KMS-11 (cell line): Measurements from ENCODE around the gene DNMT1.
A peak's percentile ranks its signal among the peaks of the same experiment; 100 is the strongest.

Source experiments
- H2AFZ ChIP-seq: fragments of 200-600 bp; sonication (generic); 2 replicates; pipeline ENCODE4 v1.6.1; 2016; ENCODE audit warnings: antibody characterized with exemption, mixed run types, low read depth
- H3K27ac ChIP-seq: fragments of 200-600 bp; sonication (generic); 2 replicates; pipeline ENCODE4 v1.6.1; 2016; ENCODE audit warnings: mild to moderate bottlenecking, mixed run types
- H3K27me3 ChIP-seq: fragments of 200-600 bp; sonication (generic); 2 replicates; pipeline ENCODE4 v1.6.1; 2017; ENCODE audit warnings: mild to moderate bottlenecking, low read depth, mixed run types, moderate library complexity; ENCODE audit not compliant: insufficient read depth
- H3K36me3 ChIP-seq: fragments of 200-600 bp; sonication (generic); 2 replicates; pipeline ENCODE4 v1.6.1; 2017; ENCODE audit warnings: mild to moderate bottlenecking, mixed run types; ENCODE audit not compliant: insufficient read depth
- H3K4me1 ChIP-seq: fragments of 200-600 bp; sonication (generic); 2 replicates; pipeline ENCODE4 v1.6.1; 2016; ENCODE audit warnings: mild to moderate bottlenecking, low read depth, mixed run types; ENCODE audit not compliant: poor library complexity, severe bottlenecking
- H3K4me2 ChIP-seq: fragments of 200-600 bp; sonication (generic); 2 replicates; pipeline ENCODE4 v1.7.0; 2016; ENCODE audit warnings: mild to moderate bottlenecking, mixed run types
- H3K4me3 ChIP-seq: fragments of 200-600 bp; sonication (generic); IDR thresholded peaks from 2 replicates; pipeline ENCODE4 v1.6.1; 2017; ENCODE audit warnings: low read depth, low read length, mixed read lengths; ENCODE audit not compliant: insufficient read depth
- H3K79me2 ChIP-seq: fragments of 200-600 bp; sonication (generic); 2 replicates; pipeline ENCODE4 v1.6.1; 2016; ENCODE audit warnings: low read depth, mixed run types; ENCODE audit not compliant: insufficient read depth
- H3K9ac ChIP-seq: fragments of 200-600 bp; sonication (generic); 2 replicates; pipeline ENCODE4 v1.6.1; 2016; ENCODE audit warnings: mild to moderate bottlenecking, mixed run types
- H4K20me1 ChIP-seq: fragments of 200-600 bp; sonication (generic); 2 replicates; pipeline ENCODE4 v1.6.1; 2016; ENCODE audit warnings: mild to moderate bottlenecking, mixed run types; ENCODE audit not compliant: insufficient read depth
- TF ChIP-seq, protein P1 (sequence below): fragments of 200-600 bp; sonication (generic); conservative IDR thresholded peaks from 2 replicates; pipeline ENCODE4 v1.6.1; 2017; ENCODE audit warnings: low read depth, mild to moderate bottlenecking, antibody characterized with exemption, low read length, moderate library complexity, mixed read lengths

DNMT1 gene

GRCh38 chr19:10095948-10096614 is 98.7 kb downstream of the DNMT1 start:
- Histone ChIP-seq H3K79me2 (no peaks in the 10 kb centered on the region), H3K27ac (no peak overlapping the region), H4K20me1 (no peaks in the 10 kb centered on the region), H3K4me1 (peaks cover 22% of the 10 kb centered on the region), H3K4me2 (peak overlapping the region; percentile 88), H2AFZ (peak overlapping the region; percentile 95), H3K36me3 (no peaks in the 10 kb centered on the region), H3K4me3 (no peak overlapping the region), H3K9ac (peak overlapping the region; percentile 22; the same call in 1 of the 2 replicates), H3K27me3 (no peaks in the 10 kb centered on the region)
- TF ChIP-seq, protein P1, sequence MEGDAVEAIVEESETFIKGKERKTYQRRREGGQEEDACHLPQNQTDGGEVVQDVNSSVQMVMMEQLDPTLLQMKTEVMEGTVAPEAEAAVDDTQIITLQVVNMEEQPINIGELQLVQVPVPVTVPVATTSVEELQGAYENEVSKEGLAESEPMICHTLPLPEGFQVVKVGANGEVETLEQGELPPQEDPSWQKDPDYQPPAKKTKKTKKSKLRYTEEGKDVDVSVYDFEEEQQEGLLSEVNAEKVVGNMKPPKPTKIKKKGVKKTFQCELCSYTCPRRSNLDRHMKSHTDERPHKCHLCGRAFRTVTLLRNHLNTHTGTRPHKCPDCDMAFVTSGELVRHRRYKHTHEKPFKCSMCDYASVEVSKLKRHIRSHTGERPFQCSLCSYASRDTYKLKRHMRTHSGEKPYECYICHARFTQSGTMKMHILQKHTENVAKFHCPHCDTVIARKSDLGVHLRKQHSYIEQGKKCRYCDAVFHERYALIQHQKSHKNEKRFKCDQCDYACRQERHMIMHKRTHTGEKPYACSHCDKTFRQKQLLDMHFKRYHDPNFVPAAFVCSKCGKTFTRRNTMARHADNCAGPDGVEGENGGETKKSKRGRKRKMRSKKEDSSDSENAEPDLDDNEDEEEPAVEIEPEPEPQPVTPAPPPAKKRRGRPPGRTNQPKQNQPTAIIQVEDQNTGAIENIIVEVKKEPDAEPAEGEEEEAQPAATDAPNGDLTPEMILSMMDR = no peak

DNA sequence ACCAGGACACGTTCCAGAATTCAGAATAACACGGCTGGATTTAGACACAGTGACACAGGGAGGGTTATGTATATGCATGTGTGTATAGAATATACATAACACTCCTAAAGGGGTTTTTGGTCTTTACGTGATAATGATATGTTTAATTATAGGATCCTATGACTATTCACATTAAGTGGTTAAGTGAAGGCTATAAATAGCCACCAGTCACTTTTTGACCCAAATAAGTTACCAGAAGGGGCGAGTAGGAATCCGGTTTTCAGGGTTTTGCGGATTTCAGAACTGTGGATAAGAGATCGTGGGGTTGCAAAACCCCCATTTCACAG is 99.2 kb downstream of the DNMT1 start:
- TF ChIP-seq, protein P1 = no peak
- peaks cover 22% of the 10 kb centered on the region for H3K4me1 ChIP-seq
- H3K27ac ChIP-seq = no peak overlapping the region
- no peaks in the 10 kb centered on the region for H4K20me1 ChIP-seq
- no peaks in the 10 kb centered on the region for H3K36me3 ChIP-seq
- peak overlapping the region; percentile 67; the same call in 1 of the 2 replicates for H2AFZ ChIP-seq
- H3K9ac ChIP-seq = no peak overlapping the region
- H3K4me2 ChIP-seq = peak overlapping the region; percentile 88
- H3K79me2 ChIP-seq = no peaks in the 10 kb centered on the region
- H3K4me3 ChIP-seq = no peak overlapping the region
- no peaks in the 10 kb centered on the region for H3K27me3 ChIP-seq

GRCh38 chr19:10093295-10094186 is 101.2 kb downstream of the DNMT1 start:
- H3K36me3 ChIP-seq = no peaks in the 10 kb centered on the region

GRCh38 chr19:10092648-10093294 is 102.0 kb downstream of the DNMT1 start:
- Histone ChIP-seq H3K27ac (no peak overlapping the region), H4K20me1 (no peaks in the 10 kb centered on the region), H3K4me2 (no peak overlapping the region), H3K79me2 (no peaks in the 10 kb centered on the region), H3K4me1 (peaks cover 11% of the 10 kb centered on the region), H3K36me3 (no peaks in the 10 kb centered on the region), H3K4me3 (no peak overlapping the region), H2AFZ (no peak overlapping the region), H3K27me3 (no peaks in the 10 kb centered on the region), H3K9ac (no peak overlapping the region)
- TF ChIP-seq, protein P1 = no peak

More at GRCh38 chr19:10093295-10094186, 101.2 kb downstream of the DNMT1 start:
- no peak overlapping the region for H3K4me2 ChIP-seq
- H3K27ac ChIP-seq = no peak overlapping the region
- H2AFZ ChIP-seq = no peak overlapping the region
- no peaks in the 10 kb centered on the region for H3K79me2 ChIP-seq
- H3K9ac ChIP-seq = no peak overlapping the region
- H3K4me3 ChIP-seq = no peak overlapping the region
- H3K4me1 ChIP-seq = peaks cover 15% of the 10 kb centered on the region
- no peaks in the 10 kb centered on the region for H3K27me3 ChIP-seq
- H4K20me1 ChIP-seq = no peaks in the 10 kb centered on the region
- TF ChIP-seq, protein P1 = no peak
